GM12875 (cell line): ENCODE results near the gene MUCL3.

Experiments used
- H3K4me3 ChIP-seq: one replicate; pipeline ENCODE4 v1.5.1; 2011; ENCODE audit warnings: low read depth, low read length, control low read depth
- CTCF ChIP-seq: IDR thresholded peaks from 2 replicates; pipeline ENCODE4 v1.5.1; 2011; ENCODE audit warnings: low read depth, mild to moderate bottlenecking, control low read depth, inconsistent platforms, low read length, moderate library complexity, borderline replicate concordance; ENCODE audit not compliant: insufficient read depth

Gene MUCL3, protein sequence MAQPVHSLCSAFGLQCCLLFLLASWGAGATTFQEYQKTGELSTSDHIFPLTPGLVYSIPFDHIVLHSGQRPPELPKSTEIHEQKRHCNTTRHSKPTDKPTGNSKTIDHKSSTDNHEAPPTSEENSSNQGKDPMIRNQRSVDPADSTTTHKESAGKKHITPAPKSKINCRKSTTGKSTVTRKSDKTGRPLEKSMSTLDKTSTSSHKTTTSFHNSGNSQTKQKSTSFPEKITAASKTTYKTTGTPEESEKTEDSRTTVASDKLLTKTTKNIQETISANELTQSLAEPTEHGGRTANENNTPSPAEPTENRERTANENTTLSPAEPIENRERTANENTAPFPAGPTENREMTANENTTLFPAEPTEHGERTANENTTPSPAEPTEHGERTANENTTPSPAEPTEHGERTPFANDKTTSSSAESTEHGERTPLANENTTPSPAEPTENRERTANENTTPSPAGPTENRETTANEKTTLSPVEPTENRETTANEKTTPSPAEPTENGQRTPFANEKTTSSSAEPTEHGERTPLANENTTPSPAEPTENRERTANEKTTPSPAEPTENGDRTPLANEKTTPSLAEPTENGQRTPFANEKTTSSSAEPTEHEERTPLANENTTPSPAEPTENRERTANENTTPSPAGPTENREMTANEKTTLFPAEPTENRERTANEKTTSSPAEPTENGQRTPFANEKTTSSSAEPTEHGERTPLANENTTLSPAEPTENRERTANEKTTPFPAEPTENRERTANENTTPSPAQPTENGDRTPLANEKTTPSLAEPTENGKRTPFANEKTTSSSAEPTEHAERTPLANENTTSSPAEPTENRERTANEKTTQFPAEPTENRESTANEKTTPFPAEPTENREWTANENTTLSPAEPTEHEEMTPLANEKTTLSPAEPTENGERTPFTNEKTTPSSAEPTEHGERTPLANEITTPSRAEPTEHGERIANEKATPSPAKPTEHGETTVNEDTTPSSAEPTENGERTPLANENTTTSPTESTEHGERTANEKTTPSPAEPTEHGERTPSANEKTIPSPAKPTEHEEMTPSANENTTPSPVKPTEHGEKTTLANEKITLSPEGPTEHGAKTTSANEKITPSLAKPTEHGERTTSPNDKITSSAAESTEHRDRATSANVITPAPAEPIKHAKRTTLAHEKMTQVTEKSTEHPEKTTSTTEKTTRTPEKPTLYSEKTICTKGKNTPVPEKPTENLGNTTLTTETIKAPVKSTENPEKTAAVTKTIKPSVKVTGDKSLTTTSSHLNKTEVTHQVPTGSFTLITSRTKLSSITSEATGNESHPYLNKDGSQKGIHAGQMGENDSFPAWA (N-terminal part only)

GRCh38 chr6:30940361-30940986 is at the start of gene MUCL3:
Gene MUCL3, plus strand, starts transcription at chr6:30940973. Its CDS starts 27 bp downstream, at chr6:30941000.
- H3K4me3 ChIP-seq = no peak within 1 kb of the TSS
- TF ChIP-seq CTCF = no peak

GRCh38 chr6:30891450-30891723 is 49.4 kb upstream of the MUCL3 start:
- H3K4me3 ChIP-seq = no peak overlapping the region
- no peak for TF ChIP-seq CTCF

DNA sequence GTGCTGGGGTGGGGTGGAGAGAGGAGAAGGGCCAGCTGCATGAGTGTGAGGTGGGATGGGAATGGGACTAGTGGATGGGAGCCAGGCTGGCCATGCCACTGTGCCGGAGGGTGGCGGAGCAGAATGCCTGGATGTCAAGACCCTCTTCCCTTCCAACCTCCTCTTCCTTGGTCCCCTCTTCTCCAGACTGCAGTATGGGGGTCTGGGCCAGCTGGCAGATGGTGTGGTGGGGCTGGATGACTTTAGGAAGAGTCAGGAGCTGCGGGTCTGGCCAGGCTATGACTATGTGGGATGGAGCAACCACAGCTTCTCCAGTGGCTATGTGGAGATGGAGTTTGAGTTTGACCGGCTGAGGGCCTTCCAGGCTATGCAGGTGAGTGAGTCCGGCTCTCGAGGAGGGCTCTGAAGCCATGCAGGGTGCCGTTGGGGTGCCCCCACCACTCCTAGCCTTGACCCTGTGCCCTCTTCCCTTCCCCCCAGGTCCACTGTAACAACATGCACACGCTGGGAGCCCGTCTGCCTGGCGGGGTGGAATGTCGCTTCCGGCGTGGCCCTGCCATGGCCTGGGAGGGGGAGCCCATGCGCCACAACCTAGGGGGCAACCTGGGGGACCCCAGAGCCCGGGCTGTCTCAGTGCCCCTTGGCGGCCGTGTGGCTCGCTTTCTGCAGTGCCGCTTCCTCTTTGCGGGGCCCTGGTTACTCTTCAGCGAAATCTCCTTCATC is 48.8 kb upstream of the MUCL3 start:
- TF ChIP-seq CTCF = no peak
- no peak overlapping the region for H3K4me3 ChIP-seq

DNA sequence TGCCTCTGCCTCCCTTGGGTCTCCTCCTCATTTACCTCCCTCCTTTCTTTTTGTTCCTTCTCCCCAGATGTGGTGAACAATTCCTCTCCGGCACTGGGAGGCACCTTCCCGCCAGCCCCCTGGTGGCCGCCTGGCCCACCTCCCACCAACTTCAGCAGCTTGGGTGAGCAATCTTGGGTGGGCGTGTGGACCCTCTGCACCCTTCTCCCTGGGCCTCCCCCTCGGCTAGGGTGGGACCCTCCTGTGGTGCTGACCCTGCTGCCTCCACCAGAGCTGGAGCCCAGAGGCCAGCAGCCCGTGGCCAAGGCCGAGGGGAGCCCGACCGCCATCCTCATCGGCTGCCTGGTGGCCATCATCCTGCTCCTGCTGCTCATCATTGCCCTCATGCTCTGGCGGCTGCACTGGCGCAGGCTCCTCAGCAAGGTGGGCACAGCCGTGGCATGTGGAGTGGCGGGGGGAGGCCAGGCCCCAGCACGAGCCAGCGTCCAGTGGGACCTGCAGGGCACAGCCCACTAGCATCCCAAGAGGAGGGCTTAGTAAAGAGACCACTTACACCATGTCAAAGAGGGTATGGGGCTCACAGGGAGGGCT is 47.7 kb upstream of the MUCL3 start:
- no peak overlapping the region for H3K4me3 ChIP-seq
- no peak for TF ChIP-seq CTCF

- no peak for TF ChIP-seq CTCF
- H3K4me3 ChIP-seq = no peak overlapping the region
Measured at GRCh38 chr6:30893666-30894065, 47.1 kb upstream of the MUCL3 start.

DNA sequence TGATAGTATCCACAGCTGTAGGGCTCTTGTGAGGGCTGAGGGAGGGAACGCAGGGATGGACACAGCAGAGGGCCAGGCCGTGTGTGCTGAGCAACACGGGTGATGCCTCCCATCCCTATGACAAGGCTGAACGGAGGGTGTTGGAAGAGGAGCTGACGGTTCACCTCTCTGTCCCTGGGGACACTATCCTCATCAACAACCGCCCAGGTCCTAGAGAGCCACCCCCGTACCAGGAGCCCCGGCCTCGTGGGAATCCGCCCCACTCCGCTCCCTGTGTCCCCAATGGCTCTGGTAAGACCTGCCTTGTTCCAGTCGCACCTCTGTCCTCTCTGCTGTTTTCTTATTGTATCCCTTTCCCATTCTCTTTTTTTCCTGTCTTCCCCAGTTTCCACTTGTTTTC is 46.4 kb upstream of the MUCL3 start:
- no peak for TF ChIP-seq CTCF

More for the DNA sequence above, 46.4 kb upstream of the MUCL3 start:
- H3K4me3 ChIP-seq = no peak overlapping the region
